Activated T-helper 1 cell treated with Interleukin-2 at 50 U/mL for 16 hours (primary cell): ENCODE measurements around the gene UNC13D.
"Not testable (repeated sequence)": the region's sequence is repeated elsewhere in the genome, so short reads cannot be mapped to it uniquely, and the experiment has no call there.

Experiments used
- DNase-seq: peaks from one replicate; pipeline ENCODE4 v3.0.0-alpha.2; 2020; ENCODE audit warnings: low read depth

UNC13D gene

DNA sequence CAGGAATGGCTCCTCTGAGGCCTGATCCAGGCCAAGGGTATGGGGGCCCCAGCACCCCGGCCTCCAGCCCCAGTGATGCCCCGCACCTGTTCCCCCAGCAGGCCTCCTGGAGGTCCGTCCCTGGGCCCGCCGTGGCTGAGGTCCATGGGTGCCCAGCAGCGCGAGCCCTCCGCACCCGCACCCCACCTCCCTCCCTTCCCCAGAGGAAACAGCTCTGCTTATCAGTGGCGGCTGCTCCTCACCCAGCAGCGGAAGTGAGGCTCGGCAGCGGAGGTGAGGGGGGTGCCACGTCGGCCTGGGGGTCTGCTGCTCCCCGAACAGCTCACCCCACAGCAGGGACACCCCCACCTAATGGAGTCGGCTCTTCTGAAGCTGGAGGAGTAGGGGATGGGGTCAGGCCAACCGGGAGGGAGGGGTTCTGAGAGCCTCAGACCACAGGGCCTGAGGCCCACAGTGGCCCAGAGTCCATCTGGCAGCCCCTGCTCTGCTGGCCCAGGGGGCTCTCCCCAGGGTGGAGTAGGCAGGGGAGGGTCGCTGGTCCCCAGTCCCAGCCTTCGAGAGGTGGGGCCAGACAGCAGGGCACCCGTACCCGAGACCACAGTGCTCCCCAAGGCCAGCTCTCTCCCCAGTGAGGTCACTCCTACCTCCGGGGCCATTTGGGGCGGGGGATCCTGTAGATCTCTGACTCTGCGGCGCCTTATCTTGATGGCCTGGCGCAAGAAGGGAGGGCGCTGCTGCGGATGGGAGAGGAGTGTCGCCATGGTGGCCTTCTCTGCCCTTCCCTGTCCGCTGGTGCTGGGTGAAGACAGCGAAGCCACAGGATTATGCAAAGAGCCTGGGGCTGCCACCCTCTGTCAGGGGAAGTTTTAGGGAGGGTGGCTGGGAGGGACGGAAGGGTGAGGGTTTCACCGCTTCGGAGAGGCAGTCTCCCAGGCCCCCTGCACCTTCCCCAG lies at the start of gene UNC13D:
TSS of gene UNC13D (minus strand) at position 828 of the 953 bp plus-strand sequence. CDS start at position 761, 67 bp downstream.
- peak; percentile 53 for DNase-seq

DNA sequence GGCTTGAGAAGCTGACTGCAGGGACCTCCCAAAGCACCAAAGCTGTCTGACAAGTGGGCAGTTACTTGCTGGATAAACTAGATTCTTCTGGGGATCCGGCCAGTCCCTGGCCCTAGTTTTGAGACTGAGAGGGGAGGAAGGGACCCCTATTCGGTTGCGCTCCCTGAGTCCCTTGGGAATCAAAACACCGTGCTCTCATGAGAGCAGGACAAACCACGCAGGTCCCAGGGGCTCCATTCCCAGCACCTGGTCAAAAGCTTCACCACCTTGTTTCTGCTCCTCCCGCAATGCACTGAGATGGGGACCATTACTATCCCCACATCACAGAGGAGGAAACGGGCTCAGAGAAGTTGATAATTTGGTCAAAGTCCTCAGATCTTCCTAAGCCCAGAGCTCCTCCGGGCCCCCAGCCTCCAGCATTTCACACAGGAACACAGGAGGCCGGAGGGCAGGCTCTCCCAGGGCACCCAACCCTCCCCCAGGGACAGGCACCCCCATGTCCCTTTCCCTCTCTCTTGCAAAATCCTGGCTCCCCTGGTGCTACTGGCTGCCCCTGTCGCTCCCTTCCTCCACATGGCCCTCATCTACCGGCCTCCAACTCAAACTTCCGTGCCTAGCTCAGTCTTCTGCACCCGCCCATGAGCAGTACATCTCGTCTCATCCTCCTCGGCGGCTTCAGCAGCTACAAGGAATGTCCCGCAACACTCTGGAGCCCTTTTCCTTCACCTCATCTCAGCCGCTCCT lies 49.3 kb upstream of the UNC13D start:
- no peak for DNase-seq

- no peak for DNase-seq
Observed at GRCh38 chr17:75892556-75893224, 48.5 kb upstream of the UNC13D start.

DNA sequence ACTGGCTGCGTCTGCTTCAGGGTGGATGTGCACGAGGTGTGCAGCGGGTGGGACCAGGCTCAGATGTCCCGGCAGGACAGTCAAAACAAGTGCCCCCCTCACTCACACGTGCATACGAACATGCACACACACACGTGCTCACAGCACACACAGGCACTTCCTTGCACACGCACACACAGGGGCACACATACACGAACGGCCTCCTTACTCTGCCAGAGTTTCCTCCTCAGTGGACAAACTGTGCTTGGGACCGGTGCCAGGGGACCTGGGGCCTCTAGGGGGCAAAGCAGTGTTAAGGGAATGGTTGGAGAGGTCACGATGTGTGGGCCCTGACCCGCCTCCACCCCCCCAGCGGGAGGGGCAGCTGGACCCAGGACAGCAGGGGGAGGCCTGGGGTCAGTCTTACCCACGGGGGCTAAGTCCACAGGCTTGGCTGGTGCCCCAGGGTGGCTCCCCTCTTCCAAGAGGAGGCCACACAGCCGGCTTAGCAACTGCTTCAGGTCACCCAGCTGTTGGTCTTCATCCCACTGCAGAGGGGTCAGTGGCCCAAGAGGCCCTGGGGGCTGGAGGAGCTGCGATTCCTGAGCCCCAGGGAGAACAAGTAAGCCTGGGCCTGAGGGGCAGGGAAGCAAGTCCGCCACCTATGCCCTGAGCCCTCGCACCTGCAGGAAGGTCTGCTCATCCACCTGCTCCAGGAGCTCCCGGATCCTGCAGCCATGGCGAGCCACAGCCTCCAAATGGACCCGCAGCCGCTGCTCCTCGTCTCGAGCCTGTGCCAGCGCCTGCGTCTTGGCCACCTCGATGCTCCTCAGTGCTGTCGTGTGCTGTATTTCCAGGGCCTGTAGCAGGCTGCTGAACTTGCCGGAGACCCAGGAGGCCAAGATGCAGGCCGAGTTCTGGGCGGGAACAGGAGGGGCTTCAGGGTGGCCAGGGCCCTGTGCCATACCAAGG lies 47.7 kb upstream of the UNC13D start:
- no peak for DNase-seq

- DNase-seq, result no peak
Observed at GRCh38 chr17:75891022-75891604, 46.9 kb upstream of the UNC13D start.

- no peak for DNase-seq
Observed at GRCh38 chr17:75889454-75889853, 45.2 kb upstream of the UNC13D start.

- no peak for DNase-seq
Observed at GRCh38 chr17:75888484-75888883, 44.3 kb upstream of the UNC13D start.

DNA sequence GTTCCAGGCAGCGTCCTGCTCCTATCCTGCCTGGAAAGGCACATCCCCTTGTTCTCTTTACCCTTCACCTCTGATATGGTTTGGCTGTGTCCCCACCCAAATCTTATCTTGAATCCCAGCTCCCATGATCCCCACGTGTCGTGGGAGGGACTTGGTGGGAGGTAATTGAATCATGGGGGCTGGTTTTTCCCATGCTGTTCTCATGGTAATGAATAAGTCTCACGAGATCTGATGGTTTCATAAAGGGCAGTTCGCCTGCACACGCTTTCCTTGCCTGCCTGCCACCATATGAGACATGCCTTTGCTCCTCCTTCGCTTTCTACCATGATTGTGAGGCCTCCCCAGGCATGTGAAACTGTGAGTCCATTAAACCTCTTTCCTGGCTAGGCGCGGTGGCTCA lies 41.7 kb upstream of the UNC13D start:
- not testable (repeated sequence) for DNase-seq

GRCh38 chr17:75885431-75885830 lies 41.2 kb upstream of the UNC13D start:
- DNase-seq, result no peak

DNA sequence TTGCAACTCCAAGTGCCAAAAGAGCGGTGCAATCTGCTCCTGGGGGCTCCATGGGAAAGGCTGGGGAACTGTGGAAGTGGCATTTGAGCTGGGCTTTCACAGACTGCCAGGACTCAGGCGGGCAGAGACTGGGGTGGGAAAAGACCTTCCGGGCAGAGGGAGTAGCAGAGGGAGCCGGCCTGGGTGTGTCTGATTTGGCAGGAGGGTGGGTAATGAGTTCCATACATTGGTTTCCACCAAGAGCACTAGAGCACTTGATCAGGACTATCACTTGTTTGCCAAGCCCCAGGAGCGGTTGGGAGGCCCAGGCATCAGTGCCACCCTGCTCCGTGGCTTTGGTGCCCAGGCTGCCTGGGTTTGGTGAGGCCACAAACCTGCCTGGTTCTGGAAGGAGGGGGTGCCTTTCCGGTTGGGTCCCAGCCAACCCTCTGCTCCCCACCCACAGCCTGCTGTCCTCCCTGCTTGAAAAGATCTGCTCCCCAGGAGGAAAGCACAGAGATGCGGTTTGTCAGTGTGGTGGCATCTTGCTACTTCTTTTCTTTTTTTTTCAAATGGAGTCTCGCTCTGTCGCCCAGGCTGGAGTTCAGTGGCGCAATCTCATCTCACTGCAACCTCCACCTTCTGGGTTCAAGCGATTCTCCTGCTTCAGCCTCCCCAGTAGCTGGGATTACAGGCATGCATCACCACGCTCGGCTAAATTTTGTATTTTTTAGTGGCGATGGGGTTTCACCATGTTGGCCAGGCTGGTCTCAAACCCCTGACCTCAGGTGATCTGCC lies 37.7 kb upstream of the UNC13D start:
- DNase-seq, result no peak

DNA sequence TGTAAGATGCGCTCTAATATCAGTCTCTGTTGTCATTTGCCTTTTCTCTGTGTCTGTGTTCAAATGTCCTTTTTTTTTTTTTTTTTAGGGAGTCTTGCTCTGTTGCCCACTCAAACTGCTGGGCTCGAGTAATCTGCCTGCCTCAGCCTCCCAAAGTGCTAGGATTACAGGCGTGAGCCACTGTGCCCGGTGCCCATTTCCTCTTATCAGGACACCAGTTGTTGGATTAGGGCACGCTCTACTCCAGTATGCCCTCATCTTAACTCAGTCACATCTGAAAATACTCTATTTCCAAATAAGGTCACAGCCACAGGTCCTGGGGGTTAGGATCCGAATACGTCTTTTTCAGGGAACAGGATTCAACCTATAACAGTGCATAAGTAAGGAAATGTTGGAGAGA lies 36.1 kb upstream of the UNC13D start:
- DNase-seq, result no peak

DNA sequence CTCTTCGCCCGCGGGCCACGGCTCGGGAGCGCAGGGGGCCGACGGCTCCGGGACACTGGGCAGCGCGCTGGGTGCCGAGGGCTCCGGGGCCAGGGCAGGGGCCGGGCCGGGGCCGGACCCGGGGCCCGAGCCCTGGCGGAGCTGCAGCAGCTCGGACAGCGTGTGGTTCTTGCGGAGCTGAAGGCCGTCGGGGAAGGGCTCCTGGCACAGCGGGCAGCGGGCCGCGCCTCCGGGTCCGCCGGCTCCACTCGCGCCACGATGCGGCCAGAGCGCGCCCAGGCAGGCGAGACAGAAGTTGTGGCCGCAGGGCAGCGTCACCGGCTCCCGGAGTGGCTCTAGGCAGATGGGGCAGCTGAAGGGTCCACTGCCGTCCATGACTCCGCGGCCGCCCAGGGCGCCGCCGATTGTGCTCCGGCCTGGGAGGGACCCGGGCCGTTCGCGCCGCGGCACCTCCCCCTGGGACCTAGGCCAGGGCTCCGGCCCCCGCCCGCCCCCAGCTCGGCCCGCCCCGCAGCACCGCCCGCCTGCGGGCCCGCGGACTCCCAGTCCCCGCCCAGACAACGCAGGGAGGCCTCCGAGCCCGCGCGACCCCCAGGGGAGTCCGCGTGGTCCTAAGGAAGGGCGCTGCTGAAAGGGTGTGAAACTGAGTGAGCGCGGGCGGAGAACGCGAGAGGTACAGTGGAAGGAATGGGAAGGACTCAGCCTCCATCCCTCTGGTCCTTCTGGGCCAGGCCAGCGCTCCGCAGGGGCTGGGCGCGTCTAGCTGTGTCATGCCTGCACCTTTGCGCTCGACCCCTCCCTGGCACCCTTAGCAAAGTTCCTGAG lies 34.2 kb upstream of the UNC13D start, which contains the start of gene TRIM47:
TSS of gene TRIM47 (minus strand) at position 408 of the 825 bp plus-strand sequence. CDS start at position 375, 33 bp downstream.
- DNase-seq, result no peak

GRCh38 chr17:75877752-75878173 lies 33.6 kb upstream of the UNC13D start:
- DNase-seq, result peak; percentile 63

GRCh38 chr17:75876938-75877751 lies 32.9 kb upstream of the UNC13D start:
- DNase-seq, result no peak

- DNase-seq, result peak; percentile 73
Observed at GRCh38 chr17:75876190-75876937, 32.2 kb upstream of the UNC13D start.

DNA sequence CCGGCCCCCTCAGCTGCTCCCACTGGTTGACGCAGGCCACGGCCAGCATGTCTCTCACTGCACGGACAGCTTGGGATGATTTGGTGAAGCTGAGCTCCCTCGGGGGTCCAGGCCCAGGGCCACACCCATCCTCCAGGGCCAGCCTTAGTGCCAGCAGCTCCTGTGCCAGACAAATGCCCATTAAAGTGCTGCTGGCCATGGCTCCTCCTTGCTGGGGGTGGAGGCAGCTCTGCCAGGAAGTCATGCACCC lies 31.7 kb upstream of the UNC13D start:
- no peak for DNase-seq

GRCh38 chr17:75875182-75875939 lies 31.2 kb upstream of the UNC13D start:
- no peak for DNase-seq
